KMS-11 (cell line): Measurements from ENCODE around the gene CLCN5.

Source experiments
- H2AFZ ChIP-seq: fragments of 200-600 bp; sonication (generic); 2 replicates; pipeline ENCODE4 v1.6.1; 2016; ENCODE audit warnings: antibody characterized with exemption, mixed run types, low read depth
- H3K27ac ChIP-seq: fragments of 200-600 bp; sonication (generic); 2 replicates; pipeline ENCODE4 v1.6.1; 2016; ENCODE audit warnings: mild to moderate bottlenecking, mixed run types
- H3K27me3 ChIP-seq: fragments of 200-600 bp; sonication (generic); 2 replicates; pipeline ENCODE4 v1.6.1; 2017; ENCODE audit warnings: mild to moderate bottlenecking, low read depth, mixed run types, moderate library complexity; ENCODE audit not compliant: insufficient read depth
- H3K36me3 ChIP-seq: fragments of 200-600 bp; sonication (generic); 2 replicates; pipeline ENCODE4 v1.6.1; 2017; ENCODE audit warnings: mild to moderate bottlenecking, mixed run types; ENCODE audit not compliant: insufficient read depth
- H3K4me1 ChIP-seq: fragments of 200-600 bp; sonication (generic); 2 replicates; pipeline ENCODE4 v1.6.1; 2016; ENCODE audit warnings: mild to moderate bottlenecking, low read depth, mixed run types; ENCODE audit not compliant: poor library complexity, severe bottlenecking
- H3K4me2 ChIP-seq: fragments of 200-600 bp; sonication (generic); 2 replicates; pipeline ENCODE4 v1.7.0; 2016; ENCODE audit warnings: mild to moderate bottlenecking, mixed run types
- H3K4me3 ChIP-seq: fragments of 200-600 bp; sonication (generic); IDR thresholded peaks from 2 replicates; pipeline ENCODE4 v1.6.1; 2017; ENCODE audit warnings: low read depth, low read length, mixed read lengths; ENCODE audit not compliant: insufficient read depth
- H3K79me2 ChIP-seq: fragments of 200-600 bp; sonication (generic); 2 replicates; pipeline ENCODE4 v1.6.1; 2016; ENCODE audit warnings: low read depth, mixed run types; ENCODE audit not compliant: insufficient read depth
- H3K9ac ChIP-seq: fragments of 200-600 bp; sonication (generic); 2 replicates; pipeline ENCODE4 v1.6.1; 2016; ENCODE audit warnings: mild to moderate bottlenecking, mixed run types
- H4K20me1 ChIP-seq: fragments of 200-600 bp; sonication (generic); 2 replicates; pipeline ENCODE4 v1.6.1; 2016; ENCODE audit warnings: mild to moderate bottlenecking, mixed run types; ENCODE audit not compliant: insufficient read depth
- CTCF ChIP-seq: fragments of 200-600 bp; sonication (generic); conservative IDR thresholded peaks from 2 replicates; pipeline ENCODE4 v1.6.1; 2017; ENCODE audit warnings: low read depth, mild to moderate bottlenecking, antibody characterized with exemption, low read length, moderate library complexity, mixed read lengths

Gene CLCN5

GRCh38 chrX:49925176-49925575 is 2.8 kb downstream of the CLCN5 start:
- Histone ChIP-seq H3K27me3 (no peaks in the 10 kb centered on the region), H3K9ac (no peak overlapping the region), H3K27ac (no peak overlapping the region), H3K4me2 (no peak overlapping the region), H3K79me2 (no peaks in the 10 kb centered on the region), H3K4me1 (peaks cover 3% of the 10 kb centered on the region), H2AFZ (no peak overlapping the region), H3K4me3 (no peak overlapping the region), H3K36me3 (no peaks in the 10 kb centered on the region), H4K20me1 (no peaks in the 10 kb centered on the region)
- TF ChIP-seq CTCF: no peak

- Histone ChIP-seq H3K9ac (no peak overlapping the region), H3K27ac (no peak overlapping the region), H3K79me2 (no peaks in the 10 kb centered on the region), H3K4me2 (no peak overlapping the region), H2AFZ (no peak overlapping the region), H4K20me1 (no peaks in the 10 kb centered on the region), H3K4me3 (no peak overlapping the region), H3K4me1 (no peaks in the 10 kb centered on the region), H3K27me3 (no peaks in the 10 kb centered on the region), H3K36me3 (no peaks in the 10 kb centered on the region)
- no peak for TF ChIP-seq CTCF
Observed at GRCh38 chrX:49930039-49930438, 7.6 kb downstream of the CLCN5 start.

GRCh38 chrX:49932791-49933190 is 10.4 kb downstream of the CLCN5 start:
- H3K9ac ChIP-seq: no peak overlapping the region
- H3K79me2 ChIP-seq: no peaks in the 10 kb centered on the region
- H4K20me1 ChIP-seq: no peaks in the 10 kb centered on the region
- no peaks in the 10 kb centered on the region for H3K27me3 ChIP-seq
- H3K4me3 ChIP-seq: no peak overlapping the region
- H3K4me2 ChIP-seq: no peak overlapping the region
- H3K27ac ChIP-seq: no peak overlapping the region
- H3K36me3 ChIP-seq: no peaks in the 10 kb centered on the region
- H3K4me1 ChIP-seq: no peaks in the 10 kb centered on the region
- no peak for TF ChIP-seq CTCF
- no peak overlapping the region for H2AFZ ChIP-seq

GRCh38 chrX:49934148-49934547 is 11.8 kb downstream of the CLCN5 start:
- H3K4me1 ChIP-seq: no peaks in the 10 kb centered on the region
- H3K9ac ChIP-seq: no peak overlapping the region
- no peak for TF ChIP-seq CTCF
- no peak overlapping the region for H3K27ac ChIP-seq
- H4K20me1 ChIP-seq: no peaks in the 10 kb centered on the region
- H3K36me3 ChIP-seq: no peaks in the 10 kb centered on the region
- H3K27me3 ChIP-seq: no peaks in the 10 kb centered on the region
- H3K4me2 ChIP-seq: no peak overlapping the region
- no peak overlapping the region for H3K4me3 ChIP-seq
- no peaks in the 10 kb centered on the region for H3K79me2 ChIP-seq
- H2AFZ ChIP-seq: no peak overlapping the region

GRCh38 chrX:49934729-49935128 is 12.3 kb downstream of the CLCN5 start:
- H3K79me2 ChIP-seq: no peaks in the 10 kb centered on the region
- H3K4me3 ChIP-seq: no peak overlapping the region
- no peak overlapping the region for H3K27ac ChIP-seq
- no peak overlapping the region for H3K9ac ChIP-seq
- no peak overlapping the region for H2AFZ ChIP-seq
- no peaks in the 10 kb centered on the region for H3K27me3 ChIP-seq
- H3K36me3 ChIP-seq: no peaks in the 10 kb centered on the region
- no peak overlapping the region for H3K4me2 ChIP-seq
- no peak for TF ChIP-seq CTCF
- no peaks in the 10 kb centered on the region for H3K4me1 ChIP-seq
- H4K20me1 ChIP-seq: no peaks in the 10 kb centered on the region
